ENCODE measurements around the gene FFAR2.
"Not testable (repeated sequence)": the region's sequence is repeated elsewhere in the genome, so short reads cannot be mapped to it uniquely, and the experiment has no call there.

Gene FFAR2

GRCh38 chr19:35468637-35469036 lies 20.6 kb downstream of the FFAR2 start:
- H2AFZ ChIP-seq (ENCODE audit: low read depth, low read length) = no peak overlapping the region
- no peaks in the 10 kb centered on the region for H3K4me1 ChIP-seq (ENCODE audit: insufficient read depth, low read length)
- H3K4me3 ChIP-seq (ENCODE audit: low read length) = no peak overlapping the region
- H3K9me3 ChIP-seq (ENCODE audit: low read length) = no peaks in the 10 kb centered on the region
- H3K27me3 ChIP-seq (ENCODE audit: insufficient read depth, low read length) = no peaks in the 10 kb centered on the region
- no peaks in the 10 kb centered on the region for H3K36me3 ChIP-seq (ENCODE audit: insufficient read depth, low read length)

- Histone ChIP-seq H3K27me3 (ENCODE audit: insufficient read depth, low read length) (no peaks in the 10 kb centered on the region), H3K4me3 (ENCODE audit: low read length) (no peak overlapping the region), H2AFZ (ENCODE audit: low read depth, low read length) (no peak overlapping the region), H3K4me1 (ENCODE audit: insufficient read depth, low read length) (no peaks in the 10 kb centered on the region), H3K9me3 (ENCODE audit: low read length) (no peaks in the 10 kb centered on the region), H3K36me3 (ENCODE audit: insufficient read depth, low read length) (no peaks in the 10 kb centered on the region)
Measured at GRCh38 chr19:35470128-35470527, 22.1 kb downstream of the FFAR2 start.

- H3K4me1 ChIP-seq (ENCODE audit: insufficient read depth, low read length); H3K36me3 ChIP-seq (ENCODE audit: insufficient read depth, low read length); H3K27me3 ChIP-seq (ENCODE audit: insufficient read depth, low read length); H3K9me3 ChIP-seq (ENCODE audit: low read length); H2AFZ ChIP-seq (ENCODE audit: low read depth, low read length); H3K4me3 ChIP-seq (ENCODE audit: low read length): not testable (repeated sequence)
Measured at GRCh38 chr19:35471075-35471474, 23.0 kb downstream of the FFAR2 start.

GRCh38 chr19:35471946-35472345 lies 23.9 kb downstream of the FFAR2 start:
- no peaks in the 10 kb centered on the region for H3K36me3 ChIP-seq (ENCODE audit: insufficient read depth, low read length)
- no peak overlapping the region for H2AFZ ChIP-seq (ENCODE audit: low read depth, low read length)
- H3K4me3 ChIP-seq (ENCODE audit: low read length) = no peak overlapping the region
- H3K4me1 ChIP-seq (ENCODE audit: insufficient read depth, low read length) = no peaks in the 10 kb centered on the region
- H3K27me3 ChIP-seq (ENCODE audit: insufficient read depth, low read length) = no peaks in the 10 kb centered on the region
- H3K9me3 ChIP-seq (ENCODE audit: low read length) = no peaks in the 10 kb centered on the region

GRCh38 chr19:35474104-35474503 lies 26.0 kb downstream of the FFAR2 start:
- no peak overlapping the region for H3K4me3 ChIP-seq (ENCODE audit: low read length)
- no peak overlapping the region for H2AFZ ChIP-seq (ENCODE audit: low read depth, low read length)
- H3K36me3 ChIP-seq (ENCODE audit: insufficient read depth, low read length) = no peaks in the 10 kb centered on the region
- H3K9me3 ChIP-seq (ENCODE audit: low read length) = no peaks in the 10 kb centered on the region
- H3K4me1 ChIP-seq (ENCODE audit: insufficient read depth, low read length) = no peaks in the 10 kb centered on the region
- H3K27me3 ChIP-seq (ENCODE audit: insufficient read depth, low read length) = no peaks in the 10 kb centered on the region

GRCh38 chr19:35474594-35474993 lies 26.5 kb downstream of the FFAR2 start:
- not testable (repeated sequence) for H3K4me3 ChIP-seq (ENCODE audit: low read length); H3K36me3 ChIP-seq (ENCODE audit: insufficient read depth, low read length); H2AFZ ChIP-seq (ENCODE audit: low read depth, low read length); H3K27me3 ChIP-seq (ENCODE audit: insufficient read depth, low read length); H3K9me3 ChIP-seq (ENCODE audit: low read length); H3K4me1 ChIP-seq (ENCODE audit: insufficient read depth, low read length)

GRCh38 chr19:35476149-35476548 lies 28.1 kb downstream of the FFAR2 start:
- no peak overlapping the region for H3K4me3 ChIP-seq (ENCODE audit: low read length)
- H3K27me3 ChIP-seq (ENCODE audit: insufficient read depth, low read length) = no peaks in the 10 kb centered on the region
- no peaks in the 10 kb centered on the region for H3K4me1 ChIP-seq (ENCODE audit: insufficient read depth, low read length)
- no peak overlapping the region for H2AFZ ChIP-seq (ENCODE audit: low read depth, low read length)
- H3K9me3 ChIP-seq (ENCODE audit: low read length) = no peaks in the 10 kb centered on the region
- H3K36me3 ChIP-seq (ENCODE audit: insufficient read depth, low read length) = no peaks in the 10 kb centered on the region

- Histone ChIP-seq H3K4me1 (ENCODE audit: insufficient read depth, low read length) (no peaks in the 10 kb centered on the region), H3K36me3 (ENCODE audit: insufficient read depth, low read length) (no peaks in the 10 kb centered on the region), H3K27me3 (ENCODE audit: insufficient read depth, low read length) (no peaks in the 10 kb centered on the region), H3K9me3 (ENCODE audit: low read length) (no peaks in the 10 kb centered on the region), H3K4me3 (ENCODE audit: low read length) (no peak overlapping the region), H2AFZ (ENCODE audit: low read depth, low read length) (no peak overlapping the region)
Measured at GRCh38 chr19:35478794-35479677, 31.0 kb downstream of the FFAR2 start.

GRCh38 chr19:35483089-35483488 lies 35.0 kb downstream of the FFAR2 start:
- no peak overlapping the region for H2AFZ ChIP-seq (ENCODE audit: low read depth, low read length)
- H3K4me1 ChIP-seq (ENCODE audit: insufficient read depth, low read length) = no peaks in the 10 kb centered on the region
- no peaks in the 10 kb centered on the region for H3K9me3 ChIP-seq (ENCODE audit: low read length)
- H3K4me3 ChIP-seq (ENCODE audit: low read length) = no peak overlapping the region
- peaks cover 9% of the 10 kb centered on the region for H3K27me3 ChIP-seq (ENCODE audit: insufficient read depth, low read length)
- no peaks in the 10 kb centered on the region for H3K36me3 ChIP-seq (ENCODE audit: insufficient read depth, low read length)

GRCh38 chr19:35484252-35485036 lies 36.4 kb downstream of the FFAR2 start:
- H3K36me3 ChIP-seq (ENCODE audit: insufficient read depth, low read length) = no peaks in the 10 kb centered on the region
- no peaks in the 10 kb centered on the region for H3K4me1 ChIP-seq (ENCODE audit: insufficient read depth, low read length)

GRCh38 chr19:35486268-35486708 lies 38.2 kb downstream of the FFAR2 start:
- H3K4me1 ChIP-seq (ENCODE audit: insufficient read depth, low read length) = no peaks in the 10 kb centered on the region
- H3K36me3 ChIP-seq (ENCODE audit: insufficient read depth, low read length) = no peaks in the 10 kb centered on the region
- peaks cover 25% of the 10 kb centered on the region for H3K27me3 ChIP-seq (ENCODE audit: insufficient read depth, low read length)
- H3K9me3 ChIP-seq (ENCODE audit: low read length) = no peaks in the 10 kb centered on the region
- no peak overlapping the region for H3K4me3 ChIP-seq (ENCODE audit: low read length)
- H2AFZ ChIP-seq (ENCODE audit: low read depth, low read length) = no peak overlapping the region

More at GRCh38 chr19:35484252-35485036, 36.4 kb downstream of the FFAR2 start:
- H3K9me3 ChIP-seq (ENCODE audit: low read length) = no peaks in the 10 kb centered on the region
- H2AFZ ChIP-seq (ENCODE audit: low read depth, low read length) = no peak overlapping the region
- H3K4me3 ChIP-seq (ENCODE audit: low read length) = no peak overlapping the region
- peaks cover 19% of the 10 kb centered on the region for H3K27me3 ChIP-seq (ENCODE audit: insufficient read depth, low read length)

GRCh38 chr19:35487656-35488182 lies 39.7 kb downstream of the FFAR2 start:
- H3K4me3 ChIP-seq (ENCODE audit: low read length) = no peak overlapping the region
- peaks cover 25% of the 10 kb centered on the region for H3K27me3 ChIP-seq (ENCODE audit: insufficient read depth, low read length)
- no peaks in the 10 kb centered on the region for H3K36me3 ChIP-seq (ENCODE audit: insufficient read depth, low read length)
- H3K4me1 ChIP-seq (ENCODE audit: insufficient read depth, low read length) = no peaks in the 10 kb centered on the region
- no peak overlapping the region for H2AFZ ChIP-seq (ENCODE audit: low read depth, low read length)
- H3K9me3 ChIP-seq (ENCODE audit: low read length) = no peaks in the 10 kb centered on the region

- peaks cover 30% of the 10 kb centered on the region for H3K27me3 ChIP-seq (ENCODE audit: insufficient read depth, low read length)
- no peak overlapping the region for H3K4me3 ChIP-seq (ENCODE audit: low read length)
- no peaks in the 10 kb centered on the region for H3K9me3 ChIP-seq (ENCODE audit: low read length)
- no peak overlapping the region for H2AFZ ChIP-seq (ENCODE audit: low read depth, low read length)
- no peaks in the 10 kb centered on the region for H3K36me3 ChIP-seq (ENCODE audit: insufficient read depth, low read length)
- H3K4me1 ChIP-seq (ENCODE audit: insufficient read depth, low read length) = no peaks in the 10 kb centered on the region
Measured at GRCh38 chr19:35488677-35489076, 40.6 kb downstream of the FFAR2 start.
